Dedifferentiated amniotic fluid mesenchymal stem cell (primary cell): ENCODE measurements around the gene CDH4.

Experiments used
- DNase-seq: peaks from one replicate; pipeline ENCODE4 v3.0.0-alpha.2; 2016; ENCODE audit errors: extremely low spot score

Gene CDH4

GRCh38 chr20:61325718-61326117 is 73.7 kb downstream of the CDH4 start:
- DNase-seq: no peak

- DNase-seq: no peak
Measured at GRCh38 chr20:61328911-61329558, 77.0 kb downstream of the CDH4 start.

GRCh38 chr20:61330441-61330840 is 78.4 kb downstream of the CDH4 start:
- no peak for DNase-seq

GRCh38 chr20:61331543-61331942 is 79.5 kb downstream of the CDH4 start:
- DNase-seq: no peak

- no peak for DNase-seq
Measured at GRCh38 chr20:61332016-61332975, 80.2 kb downstream of the CDH4 start.

- no peak for DNase-seq
Measured at GRCh38 chr20:61333484-61334108, 81.5 kb downstream of the CDH4 start.

GRCh38 chr20:61340157-61340556 is 88.1 kb downstream of the CDH4 start:
- DNase-seq: no peak

- no peak for DNase-seq
Measured at GRCh38 chr20:61341605-61342004, 89.5 kb downstream of the CDH4 start.

- no peak for DNase-seq
Measured at GRCh38 chr20:61343934-61344333, 91.9 kb downstream of the CDH4 start.

GRCh38 chr20:61345656-61346055 is 93.6 kb downstream of the CDH4 start:
- no peak for DNase-seq

- DNase-seq: no peak
Measured at GRCh38 chr20:61346996-61347395, 94.9 kb downstream of the CDH4 start.

GRCh38 chr20:61347443-61347842 is 95.4 kb downstream of the CDH4 start:
- no peak for DNase-seq

- DNase-seq: no peak
Measured at GRCh38 chr20:61349447-61350165, 97.5 kb downstream of the CDH4 start.

- no peak for DNase-seq
Measured at GRCh38 chr20:61350500-61351250, 98.6 kb downstream of the CDH4 start.

GRCh38 chr20:61352346-61353260 is 100.5 kb downstream of the CDH4 start:
- no peak for DNase-seq

GRCh38 chr20:61353261-61354000 is 101.4 kb downstream of the CDH4 start:
- DNase-seq: no peak

GRCh38 chr20:61354001-61354390 is 101.9 kb downstream of the CDH4 start:
- DNase-seq: no peak

GRCh38 chr20:61354501-61354900 is 102.4 kb downstream of the CDH4 start:
- DNase-seq: no peak

- DNase-seq: no peak
Measured at GRCh38 chr20:61354901-61355495, 102.9 kb downstream of the CDH4 start.
